DMS53 (cell line): ENCODE measurements around the gene FOXK2.

Source experiments
- DNase-seq: peaks from one replicate; lab custom pipeline; 2025; lab: John Stamatoyannopoulos, UW

Gene FOXK2

DNA sequence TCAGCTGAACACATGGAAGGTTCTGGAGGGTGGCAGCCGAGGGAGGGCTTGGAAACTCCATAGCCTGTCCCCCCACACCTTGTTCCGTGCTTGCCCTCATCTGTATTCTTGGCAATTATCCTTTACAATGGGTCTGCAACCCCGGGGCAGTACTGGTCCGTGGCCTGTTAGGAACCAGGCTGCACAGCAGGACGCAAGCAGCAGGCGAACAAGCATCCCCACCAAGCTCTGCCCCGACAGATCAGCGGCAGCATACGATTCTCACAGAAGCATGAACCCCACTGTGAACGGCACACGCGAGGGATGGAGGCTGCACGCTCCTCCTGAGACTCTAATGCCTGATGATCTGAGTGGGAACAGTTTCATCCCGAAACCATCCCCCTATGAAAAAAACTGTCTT, 122.5 kb downstream of the FOXK2 start:
- DNase-seq = no peak

- no peak for DNase-seq
Observed at GRCh38 chr17:82644148-82644547, 124.6 kb downstream of the FOXK2 start.

- DNase-seq = no peak
Observed at GRCh38 chr17:82645516-82645915, 126.0 kb downstream of the FOXK2 start.

DNA sequence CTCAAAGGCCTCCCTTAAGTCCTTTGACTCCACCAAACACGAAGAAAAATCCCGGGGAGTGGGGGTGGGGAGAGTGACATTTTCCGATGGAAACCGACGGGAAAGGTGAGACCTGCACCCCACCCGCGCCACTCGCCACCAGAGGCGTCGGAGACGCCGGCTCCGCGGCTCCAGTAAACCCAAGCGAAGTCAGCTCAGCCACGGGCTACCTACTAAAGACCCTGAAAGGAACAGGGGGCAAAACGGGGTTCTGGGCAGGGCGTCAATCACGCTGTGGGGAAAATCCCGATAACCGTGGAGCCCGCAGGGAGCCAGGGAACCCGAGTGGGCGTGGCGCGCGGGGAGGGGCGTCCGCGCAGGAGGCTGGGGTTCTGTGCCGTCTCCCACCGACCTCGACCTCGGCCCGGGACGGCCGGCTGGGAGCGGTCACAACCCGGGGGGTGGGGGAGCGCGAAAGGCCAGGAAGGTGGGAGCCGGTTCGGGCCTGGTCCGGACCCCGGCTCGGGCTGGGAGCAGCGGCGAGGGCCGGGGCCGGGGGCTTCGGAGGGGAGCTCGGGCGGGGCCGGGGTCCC, 128.1 kb downstream of the FOXK2 start:
- DNase-seq = peak; percentile 71

- peak; percentile 99 for DNase-seq
Observed at GRCh38 chr17:82648165-82648668, 128.7 kb downstream of the FOXK2 start, which contains the start of gene WDR45B. Gene WDR45B, minus strand, starts transcription at chr17:82648444. Its CDS starts 104 bp downstream, at chr17:82648340.

- peak; percentile 71 for DNase-seq
Observed at GRCh38 chr17:82648742-82649331, 129.3 kb downstream of the FOXK2 start.

DNA sequence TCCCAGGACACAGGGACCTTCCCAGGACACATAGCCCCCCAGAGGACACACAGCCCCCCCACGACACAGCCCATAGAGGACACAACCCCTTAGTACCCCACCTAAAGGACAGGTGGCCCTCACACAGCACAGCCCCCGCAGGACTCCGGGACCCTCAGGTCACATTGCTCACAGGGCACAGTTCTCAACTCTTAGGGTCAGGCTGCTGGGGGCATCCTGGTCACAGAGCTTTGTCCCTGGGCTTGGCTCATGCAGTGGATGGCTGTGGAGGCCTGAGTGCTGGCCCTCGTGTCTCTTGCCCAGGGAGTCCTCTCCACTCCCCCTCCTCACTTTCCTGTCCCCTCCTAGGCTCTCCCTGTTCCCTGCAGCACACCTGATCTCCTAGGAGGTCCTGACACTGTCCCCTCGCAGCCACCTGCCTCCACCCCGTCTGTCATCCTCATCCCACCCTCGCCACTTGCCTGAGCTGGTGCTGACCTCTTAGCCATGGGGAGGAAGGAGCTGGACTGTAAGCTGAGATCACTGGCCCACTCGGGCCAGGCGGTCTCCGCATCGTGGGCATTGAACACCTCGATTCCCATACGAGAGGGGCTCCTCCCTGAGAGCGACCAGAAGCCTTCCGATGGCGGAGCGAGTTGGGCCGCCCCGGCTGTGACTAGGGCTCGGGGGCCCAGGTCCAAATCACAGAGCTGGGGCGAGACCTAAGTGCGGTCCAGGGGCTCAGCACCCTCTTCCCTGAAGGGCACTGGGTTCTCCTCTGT, 130.1 kb downstream of the FOXK2 start:
- DNase-seq = no peak

DNA sequence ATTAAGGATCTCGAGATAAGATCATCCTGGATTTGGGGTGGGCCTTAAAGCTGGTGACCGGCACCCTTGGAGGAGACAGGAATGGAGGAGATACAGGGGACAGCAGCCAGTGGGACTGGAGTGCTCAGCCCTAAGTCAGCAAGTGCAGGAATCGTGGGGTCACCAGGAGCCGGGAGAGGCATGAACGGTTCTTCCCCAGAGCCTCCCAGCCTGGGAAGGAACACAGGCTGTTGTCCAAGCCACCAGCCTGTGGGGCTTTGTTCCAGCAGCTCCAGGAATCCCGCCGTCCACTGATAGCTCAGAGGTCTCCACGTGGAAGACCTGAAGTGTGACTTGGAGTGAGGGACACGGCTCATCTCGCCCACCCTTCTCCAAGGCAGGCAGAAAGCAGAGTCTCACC, 131.2 kb downstream of the FOXK2 start:
- DNase-seq = no peak

- DNase-seq = no peak
Observed at GRCh38 chr17:82653651-82654528, 134.4 kb downstream of the FOXK2 start.
